ENCODE data around the gene CACNA2D3.

CACNA2D3 gene

DNA sequence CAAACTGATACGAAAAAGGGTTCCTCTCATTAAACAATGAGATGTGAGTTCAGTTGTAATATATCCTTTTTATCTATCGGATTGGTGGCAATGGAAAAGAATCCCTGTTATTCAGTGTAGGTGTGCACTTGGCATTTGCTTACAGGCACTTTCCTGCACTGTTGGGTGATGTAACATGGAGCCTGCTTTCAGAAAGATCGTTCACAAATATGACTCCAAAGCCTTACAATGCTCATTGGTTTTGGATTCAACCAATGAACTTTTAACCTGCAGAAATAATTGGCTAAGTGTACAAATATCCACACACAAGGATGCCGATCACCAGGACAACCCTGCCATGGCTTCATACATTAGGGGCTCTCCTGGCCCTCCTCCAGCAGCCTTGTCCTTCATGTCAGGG is 996.9 kb downstream of the CACNA2D3 start:
- DNase-seq (ENCODE audit: extremely low spot score) = no peak
- ChIA-PET POLR2A (no interaction called here), CTCF (no interaction called here)
- no peak for TF ChIP-seq ARNT (IDR thresholded peaks at IDR 0.05)
- no peak for TF ChIP-seq SP1 (IDR thresholded peaks at IDR 0.05)
- TF ChIP-seq HDGF (IDR thresholded peaks at IDR 0.05; ENCODE audit: borderline replicate concordance) = no peak
- TF ChIP-seq TARDBP (IDR thresholded peaks at IDR 0.05) = no peak

DNA sequence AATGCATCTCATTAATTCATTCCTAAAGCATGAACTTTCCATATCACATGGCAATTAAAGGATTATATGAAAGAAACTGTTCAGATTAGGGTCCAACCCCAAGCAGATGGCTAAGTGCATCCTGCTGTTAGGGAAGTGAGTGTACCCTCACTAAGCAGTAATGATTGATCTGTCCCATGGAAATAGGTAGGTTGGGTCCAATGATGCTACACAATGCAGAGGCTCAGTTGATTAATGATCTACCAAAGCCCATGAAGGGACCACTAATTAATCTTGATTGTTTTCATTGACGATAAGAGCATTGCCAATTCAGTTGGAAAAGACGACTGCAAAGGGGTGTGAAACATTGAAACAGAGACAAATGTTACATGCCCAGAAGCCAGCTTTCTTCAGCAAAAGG is 1000.0 kb downstream of the CACNA2D3 start:
- DNase-seq (ENCODE audit: extremely low spot score) = no peak
- POLR2A ChIA-PET = no interaction called here
- CTCF ChIA-PET = no interaction called here
- TF ChIP-seq CTBP1 (IDR thresholded peaks at IDR 0.05; ENCODE audit: borderline replicate concordance) (no peak), TARDBP (IDR thresholded peaks at IDR 0.05) (no peak), BHLHE40 (IDR thresholded peaks at IDR 0.05; ENCODE audit: borderline replicate concordance) (no peak), NFRKB (IDR thresholded peaks at IDR 0.05) (no peak), LEF1 (IDR thresholded peaks at IDR 0.05; ENCODE audit: borderline replicate concordance) (no peak), HDGF (IDR thresholded peaks at IDR 0.05; ENCODE audit: borderline replicate concordance) (no peak), ARNT (IDR thresholded peaks at IDR 0.05) (no peak), L3MBTL2 (conservative IDR thresholded peaks at IDR 0.05) (no peak), SP1 (IDR thresholded peaks at IDR 0.05) (no peak), SUZ12 (IDR thresholded peaks at IDR 0.05) (no peak), ZNF384 (IDR thresholded peaks at IDR 0.05) (no peak), FOXK2 (IDR thresholded peaks at IDR 0.05) (no peak), ELF4 (IDR thresholded peaks at IDR 0.05) (no peak), FOXA1 (IDR thresholded peaks at IDR 0.05) (no peak), FOXM1 (IDR thresholded peaks at IDR 0.05; ENCODE audit: borderline replicate concordance) (no peak)
- TF ChIP-seq, protein P1, sequence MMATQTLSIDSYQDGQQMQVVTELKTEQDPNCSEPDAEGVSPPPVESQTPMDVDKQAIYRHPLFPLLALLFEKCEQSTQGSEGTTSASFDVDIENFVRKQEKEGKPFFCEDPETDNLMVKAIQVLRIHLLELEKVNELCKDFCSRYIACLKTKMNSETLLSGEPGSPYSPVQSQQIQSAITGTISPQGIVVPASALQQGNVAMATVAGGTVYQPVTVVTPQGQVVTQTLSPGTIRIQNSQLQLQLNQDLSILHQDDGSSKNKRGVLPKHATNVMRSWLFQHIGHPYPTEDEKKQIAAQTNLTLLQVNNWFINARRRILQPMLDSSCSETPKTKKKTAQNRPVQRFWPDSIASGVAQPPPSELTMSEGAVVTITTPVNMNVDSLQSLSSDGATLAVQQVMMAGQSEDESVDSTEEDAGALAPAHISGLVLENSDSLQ (IDR thresholded peaks at IDR 0.05) = no peak

Measured in HEK293T (cell line).